GM10847 (cell line): ENCODE measurements around the gene GABBR1.

Source experiments
- POLR2A ChIP-seq: IDR thresholded peaks from 2 replicates; pipeline ENCODE4 v1.6.1; 2011; ENCODE audit not compliant: insufficient read length; ENCODE audit errors: extremely low read depth

The GABBR1 gene

GRCh38 chr6:29629571-29629970 is 3.4 kb downstream of the GABBR1 start:
- no peak for TF ChIP-seq POLR2A

GRCh38 chr6:29628419-29629281 is 4.3 kb downstream of the GABBR1 start:
- no peak for TF ChIP-seq POLR2A

GRCh38 chr6:29627755-29628418 is 5.1 kb downstream of the GABBR1 start:
- TF ChIP-seq POLR2A, result no peak

- TF ChIP-seq POLR2A, result no peak
These were observed 5.8 kb downstream of the GABBR1 start for GRCh38 chr6:29626948-29627754.

GRCh38 chr6:29625337-29625930 is 7.5 kb downstream of the GABBR1 start:
- TF ChIP-seq POLR2A, result no peak

- no peak for TF ChIP-seq POLR2A
These were observed 8.4 kb downstream of the GABBR1 start for GRCh38 chr6:29624520-29624961.

- TF ChIP-seq POLR2A, result no peak
These were observed 12.4 kb downstream of the GABBR1 start for GRCh38 chr6:29620630-29621029.

GRCh38 chr6:29619578-29620160 is 13.3 kb downstream of the GABBR1 start:
- no peak for TF ChIP-seq POLR2A

- TF ChIP-seq POLR2A, result no peak
These were observed 15.0 kb downstream of the GABBR1 start for GRCh38 chr6:29617782-29618554.

- no peak for TF ChIP-seq POLR2A
These were observed 21.6 kb downstream of the GABBR1 start for GRCh38 chr6:29611426-29611825.

- no peak for TF ChIP-seq POLR2A
These were observed 22.4 kb downstream of the GABBR1 start for GRCh38 chr6:29610540-29610939.

- no peak for TF ChIP-seq POLR2A
These were observed 24.9 kb downstream of the GABBR1 start for GRCh38 chr6:29608131-29608530.

GRCh38 chr6:29603930-29604329 is 29.1 kb downstream of the GABBR1 start:
- no peak for TF ChIP-seq POLR2A

- no peak for TF ChIP-seq POLR2A
These were observed 29.5 kb downstream of the GABBR1 start for GRCh38 chr6:29603456-29603855.
